ENCODE data around the gene RAB40B. TPM values are rescaled to one million over a fixed set of nuclear protein-coding genes. Genes with fewer than 3 reads are reported as not detected.

Gene RAB40B
- total RNA-seq, 1 donor from 2014 or later, result 45.5 TPM

DNA sequence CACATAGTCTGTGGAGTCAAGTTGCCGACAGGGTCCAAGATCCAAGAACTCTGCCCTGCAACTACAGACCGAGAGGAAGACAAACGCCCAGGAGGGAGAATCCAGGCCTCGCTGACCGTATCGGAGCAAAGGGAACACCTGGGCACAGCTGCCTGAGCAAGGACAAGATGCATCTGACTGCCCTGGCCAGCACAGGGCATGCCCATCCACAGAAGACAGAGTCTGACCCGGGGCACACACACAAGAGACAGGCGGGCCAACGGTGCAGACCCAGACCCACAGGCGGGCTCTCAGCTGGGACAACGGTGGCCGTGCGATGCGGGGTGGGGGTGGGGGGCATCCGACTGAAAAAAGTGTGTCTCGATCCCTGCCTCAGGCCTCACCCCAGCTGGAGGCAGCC is 6.2 kb downstream of the RAB40B start:
- no peak for DNase-seq (ENCODE audit: low read depth)

DNA sequence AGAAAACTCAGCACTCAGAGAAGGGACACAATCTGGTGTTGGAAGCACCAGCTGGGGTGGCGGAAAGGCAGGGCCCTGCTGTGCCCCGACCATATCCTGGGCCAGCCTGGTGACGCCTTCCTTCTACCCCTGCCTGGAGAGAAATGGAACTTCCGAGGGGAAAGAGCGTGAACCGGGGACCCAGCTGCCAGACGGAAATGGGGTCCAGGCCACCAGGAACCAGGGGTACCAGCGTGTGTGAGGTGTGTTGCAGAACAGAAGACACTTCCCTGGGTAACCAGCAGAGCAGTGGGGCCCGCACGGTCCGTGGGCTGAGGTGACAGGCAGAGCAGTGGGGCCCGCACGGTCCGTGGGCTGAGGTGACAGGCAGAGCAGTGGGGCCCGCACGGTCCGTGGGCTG is 6.8 kb downstream of the RAB40B start:
- DNase-seq (ENCODE audit: low read depth), result no peak

DNA sequence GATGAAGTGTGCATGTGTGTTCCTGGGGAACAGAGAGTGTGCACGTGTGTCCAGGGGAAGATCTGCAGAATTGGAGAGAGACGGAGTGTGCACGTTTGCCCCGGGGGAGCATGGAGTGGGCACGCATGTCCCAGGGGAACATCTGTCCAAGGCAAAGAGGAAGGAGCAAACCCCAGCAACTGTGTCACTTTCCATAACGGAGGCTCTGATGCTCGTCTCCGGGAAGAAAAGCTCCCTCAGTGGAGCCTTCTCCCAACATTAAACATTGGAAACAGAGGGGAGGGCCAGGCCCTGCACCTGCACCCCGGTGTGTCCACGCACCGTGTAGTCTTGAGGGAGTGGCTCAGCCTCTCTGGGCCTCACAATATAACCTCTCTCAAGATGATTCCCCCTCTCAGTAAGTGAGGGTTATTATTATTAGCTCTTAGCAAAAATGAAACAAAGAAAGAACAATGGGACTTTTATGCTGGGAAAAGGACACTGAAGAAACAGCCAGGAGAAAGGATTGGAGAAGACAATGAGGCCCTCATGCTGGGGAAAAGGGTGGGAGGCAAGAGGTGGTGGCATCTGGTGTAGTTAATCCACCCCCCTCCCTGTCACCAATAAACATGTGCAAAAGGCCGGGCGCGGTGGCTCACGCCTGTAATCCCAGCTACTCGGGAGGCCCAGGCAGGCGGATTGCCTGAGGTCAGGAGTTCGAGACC is 7.6 kb downstream of the RAB40B start:
- DNase-seq (ENCODE audit: low read depth), result no peak

DNA sequence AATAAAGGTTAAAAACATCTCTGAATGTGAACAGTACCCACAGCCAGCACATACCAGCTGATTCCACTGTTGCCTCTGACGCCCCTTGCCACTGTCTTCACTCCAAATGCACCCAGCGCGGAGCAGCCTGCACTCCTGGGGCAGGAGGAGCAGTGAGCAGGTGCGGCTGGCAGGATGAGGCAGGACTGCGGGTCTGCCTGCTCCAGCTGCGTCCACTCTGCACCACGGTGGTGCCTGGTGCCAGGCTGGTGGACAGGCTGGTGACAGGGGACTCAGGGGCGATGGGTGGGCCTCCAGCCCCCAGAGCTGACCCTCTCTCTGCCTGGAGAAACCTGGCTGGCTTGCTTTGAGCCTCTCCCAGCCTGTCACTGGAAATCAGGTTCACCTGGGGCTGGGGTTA is 9.4 kb downstream of the RAB40B start:
- no peak for DNase-seq (ENCODE audit: low read depth)

DNA sequence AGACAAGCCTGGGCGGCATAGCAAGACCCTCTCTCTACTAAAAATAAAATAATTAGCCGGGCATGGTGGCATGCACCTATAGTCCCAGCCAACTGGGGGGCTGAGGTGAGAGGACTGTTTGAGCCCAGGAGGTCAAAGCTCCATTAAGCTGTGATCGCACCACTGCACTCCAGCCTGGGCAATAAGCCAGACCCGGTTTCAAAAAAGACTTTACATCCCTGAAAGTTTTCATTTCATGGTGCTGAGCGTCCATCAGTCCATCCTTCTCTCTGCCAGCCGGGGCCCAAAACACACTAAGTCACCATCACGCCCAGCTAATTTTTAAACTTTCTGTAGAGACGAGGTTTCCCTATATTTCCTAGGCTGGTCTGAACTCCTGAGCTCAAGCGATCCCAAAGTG is 10.6 kb downstream of the RAB40B start:
- no peak for DNase-seq (ENCODE audit: low read depth)

DNA sequence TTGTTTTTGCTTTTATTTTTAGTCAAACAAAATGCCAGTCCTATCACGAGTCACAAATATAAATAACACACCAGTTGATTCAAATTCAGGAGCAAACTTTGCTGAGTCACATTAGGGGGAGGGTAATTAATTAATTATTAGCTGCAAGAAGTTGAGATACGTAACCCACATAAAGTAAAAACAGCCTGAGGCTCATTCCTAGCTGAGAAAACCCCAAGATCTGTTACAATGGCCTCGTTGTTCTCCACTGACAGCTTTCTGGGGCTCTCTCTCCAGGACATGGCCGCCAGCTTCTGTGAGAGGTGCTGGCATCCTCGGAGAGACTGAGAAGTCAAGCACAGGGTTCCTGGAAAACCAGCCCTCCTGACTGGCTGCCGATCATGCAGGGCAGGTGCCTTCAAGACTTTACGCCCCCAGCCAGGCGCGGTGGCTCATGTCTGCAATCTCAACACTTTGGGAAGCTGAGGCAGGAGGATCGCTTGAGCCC is 11.1 kb downstream of the RAB40B start:
- no peak for DNase-seq (ENCODE audit: low read depth)

DNA sequence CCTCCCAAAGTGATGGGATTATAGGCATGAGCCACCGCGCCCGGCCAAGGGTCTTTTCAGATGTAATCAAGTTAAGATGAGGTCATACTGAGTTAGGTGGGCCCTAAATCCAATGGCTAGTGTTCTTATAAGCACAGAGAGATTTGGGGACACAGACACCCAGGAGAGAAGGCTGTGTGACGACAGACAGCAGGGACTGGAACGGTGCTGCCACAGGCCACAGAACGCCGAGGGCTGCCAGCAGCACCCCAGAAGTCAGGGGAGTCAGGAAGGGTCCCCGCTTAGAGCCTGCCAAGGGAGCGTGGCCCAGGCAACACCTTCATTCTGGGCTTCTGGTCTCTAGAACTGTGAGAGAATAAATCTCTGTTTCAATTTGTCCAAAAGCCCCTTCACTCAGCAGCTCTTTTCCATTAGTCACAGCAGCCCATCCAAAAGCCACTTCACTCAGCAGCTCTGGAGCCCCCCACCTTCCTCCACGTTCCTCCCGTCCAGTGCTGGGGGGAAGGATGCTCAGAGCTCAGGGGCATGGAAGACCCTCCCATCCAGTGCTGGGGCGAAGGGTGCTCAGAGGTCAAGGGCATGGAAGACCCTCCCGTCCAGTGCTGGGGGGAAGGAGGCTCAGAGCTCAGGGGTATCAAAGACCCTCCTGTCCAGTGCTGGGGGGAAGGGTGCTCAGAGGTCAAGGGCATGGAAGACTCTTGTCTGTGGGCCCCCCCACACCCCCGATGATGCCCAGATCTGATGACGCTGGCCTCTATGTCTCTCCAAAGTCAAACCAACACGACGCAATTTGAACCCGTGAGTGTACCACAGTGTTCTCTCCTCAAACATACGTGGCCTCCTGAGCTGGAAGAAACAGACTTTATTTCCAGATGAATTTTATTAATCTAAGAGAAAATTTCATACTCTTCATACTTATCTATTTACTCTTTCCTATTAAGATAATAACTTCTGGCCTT is 11.9 kb downstream of the RAB40B start:
- no peak for DNase-seq (ENCODE audit: low read depth)

DNA sequence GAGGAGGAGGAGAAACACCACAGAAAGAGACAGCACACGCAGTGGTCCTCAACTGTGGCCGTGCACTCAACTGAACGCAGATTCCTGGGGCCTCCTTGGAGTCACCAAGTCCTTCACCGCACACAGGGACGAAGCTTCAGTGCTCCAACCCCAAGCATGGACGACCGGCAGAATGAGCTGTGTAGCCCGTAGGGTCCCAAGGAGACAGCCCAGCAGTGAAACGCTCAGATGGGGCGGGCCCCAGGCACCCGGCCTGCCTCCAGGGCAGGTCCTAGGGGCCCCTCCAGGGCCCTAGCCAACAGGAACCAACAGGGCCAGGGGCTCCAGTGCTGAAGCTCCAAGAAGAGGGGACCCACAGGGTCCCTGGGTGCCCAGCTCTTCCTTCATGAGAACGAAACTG is 13.2 kb downstream of the RAB40B start:
- DNase-seq (ENCODE audit: low read depth), result no peak

DNA sequence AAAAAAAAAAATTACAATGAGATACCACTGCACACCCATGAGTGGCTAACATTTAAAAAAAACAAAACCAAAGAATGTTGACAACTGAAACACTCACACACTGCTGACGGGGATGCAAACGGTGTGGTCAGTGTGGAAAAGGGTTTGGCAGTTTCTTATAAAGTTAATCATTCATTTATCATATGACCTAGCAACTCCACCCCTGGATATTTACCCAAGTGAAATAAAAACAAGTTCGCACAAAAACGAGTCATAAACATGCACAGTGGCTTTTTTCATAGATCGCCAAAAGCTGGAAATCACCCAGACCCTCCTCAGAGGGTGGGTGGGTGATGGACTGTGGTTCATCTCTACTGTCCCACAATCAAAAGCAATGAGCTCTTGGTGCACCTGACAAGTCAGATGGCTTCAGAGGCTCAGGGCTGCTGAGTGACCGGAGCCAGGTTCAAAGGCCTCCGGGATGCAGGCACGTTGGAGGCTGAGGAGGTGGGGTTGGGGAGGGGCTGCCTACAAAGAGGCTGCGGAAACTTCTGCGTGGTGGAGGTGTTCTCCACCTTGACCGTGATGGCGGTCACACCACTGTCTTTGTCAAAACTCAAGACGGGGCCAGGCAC is 14.2 kb downstream of the RAB40B start:
- peak; percentile 36 for DNase-seq (ENCODE audit: low read depth)

DNA sequence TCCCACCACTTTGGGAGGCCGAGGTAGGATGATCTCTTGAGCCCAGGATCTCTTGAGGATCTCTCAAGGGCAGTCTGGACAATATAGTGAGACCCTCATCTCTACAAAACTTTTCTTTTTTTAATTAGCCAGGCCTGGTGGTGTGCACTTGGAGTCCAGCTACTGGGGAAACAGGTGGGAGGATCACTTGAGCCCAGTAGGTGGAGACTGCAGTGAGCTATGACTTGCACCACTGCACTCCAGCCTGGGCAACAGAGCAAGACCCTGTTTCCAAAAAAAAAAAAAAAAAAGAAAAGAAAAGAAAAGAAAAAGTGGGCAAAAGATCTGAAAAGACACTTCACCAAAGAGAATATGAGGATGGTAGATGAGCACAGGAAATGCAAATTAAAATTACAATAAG is 15.0 kb downstream of the RAB40B start:
- DNase-seq (ENCODE audit: low read depth), result no peak

DNA sequence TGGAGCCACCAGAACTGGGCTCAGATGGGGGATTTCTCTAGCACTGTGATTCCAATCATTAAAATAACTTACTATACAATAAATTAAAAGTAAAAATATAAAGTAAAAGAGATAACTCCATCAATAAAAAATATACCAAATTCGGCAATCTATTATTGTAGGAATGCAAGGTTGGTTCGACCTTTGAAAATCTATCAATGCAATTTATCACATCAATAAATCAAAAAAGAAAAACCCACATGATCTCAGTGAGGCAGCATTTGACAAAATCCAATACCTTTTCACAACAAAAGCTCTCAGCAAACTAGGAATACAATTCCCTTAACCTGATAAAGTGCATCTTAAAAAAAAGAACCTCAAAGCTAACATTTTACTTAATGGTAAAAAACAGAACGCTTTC is 17.0 kb downstream of the RAB40B start:
- no peak for DNase-seq (ENCODE audit: low read depth)

DNA sequence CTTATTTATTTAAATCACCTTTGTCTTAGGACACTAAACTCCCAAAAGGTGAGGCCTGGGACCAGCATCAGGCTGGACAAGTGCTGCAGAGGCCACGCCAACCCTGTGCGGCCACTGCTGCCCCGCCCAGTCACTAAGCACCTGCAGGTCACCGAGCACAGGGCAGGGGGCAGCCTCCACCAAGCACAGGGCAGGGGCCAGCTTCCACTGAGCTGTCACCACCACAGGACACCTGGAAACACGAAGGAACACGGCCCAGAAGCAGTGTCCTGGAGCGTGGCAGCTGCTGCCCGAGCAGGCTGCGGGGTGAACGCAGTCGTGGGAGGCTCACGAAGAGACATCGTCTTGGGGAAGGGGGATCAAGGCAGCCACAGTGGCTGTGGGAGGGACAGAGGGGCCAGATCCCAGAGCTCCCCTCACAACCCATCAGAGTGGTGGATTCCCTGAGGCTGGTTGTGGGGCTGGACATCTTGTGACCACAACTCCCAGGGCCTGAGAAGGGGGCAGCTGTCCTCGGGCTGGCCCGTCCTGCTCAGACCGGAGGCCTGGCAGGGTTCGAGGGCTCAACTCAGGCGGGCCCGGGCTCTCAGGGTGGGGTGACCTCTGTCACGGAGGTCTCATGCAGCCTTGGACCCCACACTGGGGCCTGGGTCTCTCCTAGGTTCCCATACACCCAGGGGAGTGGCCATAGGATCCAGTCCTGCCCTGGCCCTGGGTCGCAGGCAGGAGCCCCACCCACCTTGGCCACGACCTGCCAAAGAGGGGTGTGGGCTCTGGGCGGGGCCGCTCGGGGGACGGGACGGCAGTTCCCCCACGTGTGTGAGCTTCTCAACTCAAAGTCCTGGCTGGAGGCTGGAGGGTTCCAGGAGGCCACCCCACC is 18.7 kb downstream of the RAB40B start:
- peak; percentile 27 for DNase-seq (ENCODE audit: low read depth)

DNA sequence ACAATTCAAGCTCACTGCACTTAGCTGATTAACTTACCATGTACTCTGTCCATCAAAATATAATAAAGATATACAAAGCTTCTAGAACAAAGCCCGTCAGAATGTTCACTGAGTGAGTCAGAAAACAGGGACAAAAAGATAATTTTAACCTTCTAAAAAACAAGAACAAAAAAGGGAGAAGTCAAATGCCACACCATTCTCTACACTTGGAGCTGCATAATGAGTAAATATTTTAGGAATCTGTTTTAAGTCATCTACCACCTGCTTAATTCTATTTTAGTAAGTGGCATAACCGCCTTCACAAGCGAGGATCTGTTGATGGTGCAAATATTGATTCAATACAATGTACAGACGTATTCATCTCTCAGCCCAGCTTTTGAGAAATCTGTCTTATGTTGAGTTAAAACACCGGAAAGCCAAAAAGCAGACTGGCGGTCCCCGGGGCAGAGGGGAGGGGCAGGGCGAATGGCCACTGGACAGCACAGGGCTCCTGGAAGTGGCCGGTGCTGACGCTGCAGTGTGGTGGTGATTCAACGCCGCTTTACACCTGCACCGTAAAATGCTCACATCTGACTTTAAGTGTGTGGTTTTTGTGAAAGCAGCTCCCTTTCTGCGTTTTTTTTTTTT is 20.1 kb downstream of the RAB40B start:
- DNase-seq (ENCODE audit: low read depth), result peak; percentile 67

DNA sequence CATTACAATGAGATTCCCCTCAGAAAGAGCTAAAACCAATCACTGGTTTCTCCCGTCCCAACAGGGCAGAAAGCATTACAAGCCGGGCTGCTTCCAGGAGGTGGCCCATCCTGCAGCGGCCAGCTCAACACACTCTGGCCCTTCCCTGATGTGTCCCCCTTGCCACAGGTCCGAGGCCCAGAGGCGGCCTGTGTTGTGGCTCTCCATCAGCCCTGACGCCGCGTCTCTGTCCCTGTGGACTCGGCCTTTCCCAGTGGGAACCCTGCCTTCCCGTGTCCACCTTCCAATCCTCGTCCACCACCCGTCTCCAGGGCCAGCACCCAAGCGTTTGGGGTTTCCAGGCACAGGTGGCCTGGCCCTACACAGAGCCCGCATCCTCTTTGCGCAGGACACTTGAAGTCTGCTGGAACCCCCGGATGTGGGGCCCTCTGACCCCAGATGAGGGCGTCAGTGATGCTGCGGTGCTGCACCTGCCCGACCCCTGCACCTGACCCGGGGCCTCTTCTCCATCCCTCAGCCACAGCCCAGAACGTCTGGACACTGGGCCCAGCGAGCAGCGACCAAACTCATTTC is 21.1 kb downstream of the RAB40B start:
- DNase-seq (ENCODE audit: low read depth), result no peak

DNA sequence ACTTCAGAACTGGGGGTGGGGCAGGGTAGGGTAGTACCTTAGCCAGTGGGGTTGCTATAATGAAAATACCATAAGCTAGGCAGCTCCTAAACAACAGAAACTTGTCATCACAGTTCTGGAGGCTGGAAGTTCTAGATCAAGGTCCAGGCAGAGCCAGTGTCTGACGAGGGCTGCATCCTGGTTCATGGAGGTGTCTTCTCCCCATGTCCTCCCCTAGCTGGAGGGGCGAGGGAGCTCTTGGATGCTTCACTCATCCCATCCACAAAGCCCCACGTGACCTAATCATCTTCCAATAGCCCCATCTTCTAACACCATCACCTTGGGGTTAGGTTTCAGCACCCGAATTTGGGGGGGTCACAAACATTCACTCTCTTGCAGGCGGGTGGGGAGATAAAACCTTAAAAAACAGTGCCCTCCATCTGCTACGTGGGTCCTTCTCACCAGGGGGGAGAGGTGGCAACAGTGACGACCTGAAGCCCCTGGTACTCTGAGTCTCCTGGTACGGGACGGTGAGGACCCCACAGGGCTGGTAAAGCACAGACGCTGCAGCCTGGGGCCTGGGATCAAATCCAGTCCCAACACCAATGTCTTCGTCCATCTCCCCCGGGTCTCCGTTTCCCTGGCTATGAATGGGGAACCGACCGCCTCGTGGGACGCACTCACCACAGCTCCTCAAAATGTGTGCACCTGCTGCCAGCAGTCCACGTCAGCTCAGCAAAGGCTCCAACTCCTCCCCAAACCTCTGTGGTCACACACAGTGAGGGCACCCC is 22.8 kb downstream of the RAB40B start:
- peak; percentile 40 for DNase-seq (ENCODE audit: low read depth)

DNA sequence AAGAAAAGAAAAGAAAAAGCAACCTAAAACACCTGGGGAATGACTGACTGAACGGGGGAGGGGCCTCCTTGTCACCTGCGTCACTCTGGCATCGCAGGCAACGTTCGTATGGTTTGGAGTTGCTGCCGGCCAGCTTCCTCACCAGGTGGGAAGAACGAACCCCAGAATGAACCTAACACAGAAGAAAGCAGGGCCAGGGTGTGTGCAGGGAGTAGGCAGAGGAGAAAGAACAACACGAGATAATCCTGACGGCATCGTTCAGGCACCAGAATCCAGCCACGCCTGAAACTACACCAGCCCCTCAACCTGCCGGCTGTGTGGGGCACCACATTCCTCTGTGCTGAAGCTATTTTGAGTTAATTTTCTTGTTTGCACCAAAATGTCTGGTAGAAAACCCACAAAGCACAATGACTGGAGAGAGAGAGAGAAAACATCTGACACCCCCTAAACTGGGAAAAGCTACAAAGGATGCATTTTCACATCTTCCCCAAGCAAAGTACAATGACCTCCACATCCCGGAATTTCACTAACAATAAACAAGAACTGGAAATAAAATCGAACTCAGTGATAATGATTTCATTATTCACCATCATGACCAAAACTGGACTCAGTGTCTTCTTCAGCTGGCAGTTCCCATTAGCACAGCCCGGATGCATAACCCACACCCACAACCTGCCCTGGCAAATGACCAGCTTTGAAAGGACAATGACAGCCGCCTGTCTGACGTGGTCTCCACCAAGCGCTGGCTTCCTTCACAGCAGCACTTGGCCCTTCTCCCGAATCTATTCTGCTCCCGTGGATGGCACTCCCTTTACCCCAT is 23.6 kb downstream of the RAB40B start:
- DNase-seq (ENCODE audit: low read depth), result peak; percentile 67

DNA sequence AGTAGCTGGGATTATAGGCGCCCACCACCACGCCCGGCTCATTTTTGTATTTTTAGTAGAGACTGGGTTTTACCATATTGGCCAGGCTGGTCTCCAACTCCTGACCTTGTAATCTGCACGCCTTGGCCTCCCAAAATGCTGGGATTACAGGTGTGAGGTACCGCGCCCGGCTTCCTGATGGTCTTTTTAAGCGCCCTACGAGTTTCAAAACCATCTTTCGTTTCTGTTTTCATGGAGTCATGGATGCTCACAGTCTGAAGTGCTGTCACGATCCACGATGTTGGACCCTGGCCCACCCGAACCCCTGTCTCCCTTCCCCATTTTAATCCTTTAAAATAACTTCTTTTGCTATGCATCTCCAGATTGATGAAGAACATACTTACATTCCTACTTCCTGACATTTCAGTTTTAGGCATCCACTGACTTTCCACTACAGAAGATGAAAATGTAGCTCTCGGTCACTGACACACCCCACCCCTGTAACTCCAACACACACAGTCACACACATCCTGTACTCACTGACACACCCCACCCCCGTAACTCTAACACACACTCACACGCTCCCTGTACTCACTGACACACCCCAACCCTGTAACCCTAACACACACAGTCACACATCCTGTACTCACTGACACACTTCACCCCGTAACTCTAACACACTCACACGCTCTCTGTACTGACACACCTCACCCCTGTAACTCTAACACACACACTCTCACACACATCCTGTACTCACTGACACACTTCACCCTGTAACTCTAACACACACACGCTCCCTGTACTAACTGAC is 27.6 kb downstream of the RAB40B start:
- DNase-seq (ENCODE audit: low read depth), result no peak

Measured in myocyte (in vitro differentiated cells).